Limb (tissue), 2 donors: Measurements from ENCODE around the gene KLHL17.

Experiments
- DNase-seq, 2 donors: peaks; one replicate each; pipeline ENCODE4 v3.0.0-alpha.2; 2016; ENCODE audit errors: extremely low spot score in 2 of 2

Gene KLHL17

DNA sequence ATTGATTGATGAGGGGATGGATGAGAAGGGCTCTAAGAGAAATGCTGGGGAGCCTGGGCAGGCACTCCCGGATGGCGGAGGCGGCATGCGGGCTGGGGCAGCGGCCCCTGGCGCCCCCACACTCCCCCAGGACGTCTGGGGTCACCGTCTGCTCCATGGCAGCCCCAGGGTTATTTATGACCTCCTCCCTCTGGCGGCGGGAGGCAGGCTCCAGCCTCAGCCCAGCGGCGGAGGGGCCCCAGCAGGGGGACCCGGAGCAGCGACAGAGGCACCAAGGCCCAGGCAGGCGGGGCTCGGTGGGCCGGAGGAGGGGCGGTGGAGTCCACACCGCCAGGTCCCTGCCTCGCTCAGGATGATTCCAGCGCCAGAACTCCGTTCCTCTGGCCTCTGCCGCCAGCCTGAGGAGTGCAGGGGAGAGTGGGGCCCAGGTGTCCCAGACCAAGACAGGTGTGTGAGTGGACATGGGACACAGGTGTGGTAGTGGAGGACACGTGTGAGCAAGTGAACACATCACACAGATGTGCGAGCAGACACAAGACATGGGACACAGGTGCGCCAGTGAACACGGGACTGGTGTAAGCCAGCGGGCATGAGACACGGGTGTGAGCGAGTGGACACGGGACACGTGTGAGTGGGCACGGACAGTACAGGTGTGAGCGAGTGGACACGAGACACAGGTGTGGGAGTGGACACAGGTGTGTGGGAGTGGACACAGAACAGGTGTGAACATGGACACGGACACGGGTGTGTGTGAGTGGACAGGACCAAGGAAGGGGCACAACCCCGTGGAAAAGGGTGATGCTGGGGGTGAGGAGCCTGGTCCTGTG lies 39.2 kb upstream of the KLHL17 start:
- DNase-seq = peak; percentile 76 to 88

GRCh38 chr1:923131-923990 lies 37.0 kb upstream of the KLHL17 start, which contains the start of gene SAMD11:
TSS of gene SAMD11 (plus strand) at chr1:923923. CDS start at chr1:924432, 509 bp downstream.
- peak in 1 of 2 donors; percentile 93 for DNase-seq

DNA sequence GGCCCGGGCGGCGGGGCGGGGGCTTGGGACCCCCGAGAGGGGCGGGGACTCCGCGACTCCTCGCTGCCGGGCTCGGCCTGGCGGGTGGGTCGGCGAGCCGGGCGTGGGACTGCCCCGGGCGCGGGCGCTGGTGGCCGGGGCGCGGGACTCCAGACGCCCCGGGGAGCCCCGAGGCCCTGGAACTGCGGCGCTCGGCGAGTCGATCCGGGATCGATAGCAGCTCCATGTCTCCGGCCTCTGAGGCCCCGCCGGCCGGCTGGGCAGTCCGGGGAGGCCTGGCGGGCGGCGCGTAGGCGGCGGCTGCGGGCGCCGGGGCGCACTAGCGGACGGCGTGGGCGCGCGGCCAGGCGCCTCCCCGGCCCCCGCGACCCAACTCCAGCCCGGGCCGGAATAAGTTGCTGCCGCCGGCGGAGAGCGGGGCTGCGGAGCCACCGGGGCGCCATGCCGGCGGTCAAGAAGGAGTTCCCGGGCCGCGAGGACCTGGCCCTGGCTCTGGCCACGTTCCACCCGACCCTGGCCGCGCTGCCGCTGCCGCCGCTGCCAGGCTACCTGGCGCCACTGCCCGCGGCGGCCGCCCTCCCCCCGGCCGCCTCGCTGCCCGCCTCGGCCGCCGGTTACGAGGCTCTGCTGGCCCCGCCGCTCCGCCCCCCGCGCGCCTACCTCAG lies 36.3 kb upstream of the KLHL17 start:
- no peak for DNase-seq

DNA sequence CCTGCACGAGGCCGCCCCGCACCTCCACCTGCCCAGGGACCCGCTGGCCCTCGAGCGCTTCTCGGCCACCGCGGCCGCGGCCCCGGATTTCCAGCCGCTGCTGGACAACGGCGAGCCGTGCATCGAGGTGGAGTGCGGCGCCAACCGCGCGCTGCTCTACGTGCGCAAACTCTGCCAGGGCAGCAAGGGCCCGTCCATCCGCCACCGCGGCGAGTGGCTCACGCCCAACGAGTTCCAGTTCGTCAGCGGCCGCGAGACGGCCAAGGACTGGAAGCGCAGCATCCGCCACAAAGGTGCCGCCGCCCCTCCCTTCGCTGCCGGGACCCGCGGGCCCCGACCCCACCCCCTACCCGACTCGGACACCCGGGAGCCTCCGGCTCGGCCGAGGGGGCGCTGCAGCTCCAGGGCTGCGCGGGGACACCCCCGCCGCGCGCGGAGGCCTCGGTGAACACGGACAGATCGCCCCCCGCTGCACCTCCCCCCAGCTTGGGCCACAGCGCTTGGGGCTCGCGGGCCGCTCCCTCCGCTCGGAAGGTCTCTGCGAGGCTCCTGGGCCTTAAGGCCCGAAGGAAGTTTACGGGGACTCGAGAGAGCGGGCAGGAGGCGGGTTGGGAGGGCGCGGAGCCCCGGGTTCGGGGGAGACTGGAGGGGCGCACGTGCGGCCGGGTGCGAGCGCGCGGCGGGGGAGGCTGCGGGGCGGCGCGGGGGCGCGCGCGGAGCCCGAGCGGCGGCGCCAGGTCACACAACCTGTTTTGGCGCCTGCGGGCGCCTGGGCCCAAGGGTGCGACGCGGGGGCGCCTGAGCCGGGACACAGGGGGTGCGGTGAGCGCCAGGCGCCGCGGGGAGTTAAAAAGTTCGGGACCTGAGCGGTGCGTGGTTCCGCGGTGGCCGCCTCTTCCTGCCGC lies 35.5 kb upstream of the KLHL17 start:
- DNase-seq = no peak

GRCh38 chr1:925561-926421 lies 34.6 kb upstream of the KLHL17 start:
- DNase-seq = no peak

GRCh38 chr1:927234-927633 lies 33.1 kb upstream of the KLHL17 start:
- DNase-seq = no peak

DNA sequence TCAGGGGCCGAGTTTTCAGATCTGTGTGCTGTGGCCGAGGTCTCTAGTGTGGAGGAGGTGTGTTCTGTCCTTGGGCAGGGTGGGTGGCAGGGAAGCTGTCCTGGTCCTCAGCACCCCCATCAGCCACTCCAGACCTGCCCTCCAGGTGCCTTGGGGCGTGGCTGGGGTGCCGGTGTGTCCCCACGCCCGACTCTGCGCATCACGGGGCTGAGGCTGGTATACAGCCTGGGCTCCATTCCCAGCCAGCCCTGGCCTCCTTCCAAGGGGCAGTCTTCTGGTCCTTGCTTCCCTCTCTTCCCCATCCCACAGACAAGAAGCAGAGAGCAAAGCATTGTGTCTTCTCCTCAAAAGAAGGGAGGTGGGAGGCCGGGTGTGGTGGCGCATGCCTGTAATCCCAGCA lies 32.6 kb upstream of the KLHL17 start:
- DNase-seq = no peak

GRCh38 chr1:928825-929661 lies 31.3 kb upstream of the KLHL17 start:
- DNase-seq = no peak

DNA sequence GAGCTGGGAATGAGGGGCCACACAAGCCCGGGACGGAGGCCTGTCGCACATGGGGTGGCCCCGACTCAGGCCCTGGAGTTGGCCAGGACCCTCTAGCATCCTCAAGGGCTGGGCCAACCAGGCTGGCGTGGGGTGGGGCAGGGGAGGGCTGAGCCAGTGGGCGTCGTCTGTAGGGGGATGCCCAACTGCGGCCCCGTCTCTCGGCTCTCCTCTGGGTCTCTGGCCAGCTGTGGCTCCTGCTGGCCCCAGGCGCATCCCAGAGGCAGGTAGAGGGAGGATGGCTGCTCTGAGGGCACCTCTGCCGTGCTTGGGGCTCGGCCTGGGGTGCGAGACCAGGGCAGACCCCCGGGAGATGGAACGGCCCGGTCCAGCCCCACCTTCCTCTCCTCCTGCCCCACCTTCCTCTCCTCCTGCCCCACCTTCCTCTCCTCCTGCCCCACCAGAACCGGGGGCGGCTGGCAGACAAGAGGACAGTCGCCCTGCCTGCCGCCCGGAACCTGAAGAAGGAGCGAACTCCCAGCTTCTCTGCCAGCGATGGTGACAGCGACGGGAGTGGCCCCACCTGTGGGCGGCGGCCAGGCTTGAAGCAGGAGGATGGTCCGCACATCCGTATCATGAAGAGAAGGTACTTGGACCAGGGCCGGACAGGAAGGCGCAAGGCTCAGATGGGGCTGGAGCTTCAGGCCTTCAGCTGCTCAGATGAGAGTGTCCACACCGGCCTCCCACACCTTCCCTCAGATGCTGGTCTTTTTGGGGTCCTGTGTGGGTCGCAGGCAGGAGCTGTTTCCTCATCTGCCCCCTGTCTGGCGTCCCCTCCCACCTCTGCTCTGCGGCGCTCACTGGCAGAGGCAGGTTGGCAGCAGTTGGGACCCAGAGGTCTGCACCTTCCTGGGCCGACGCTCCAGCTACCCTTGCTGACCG lies 30.4 kb upstream of the KLHL17 start:
- DNase-seq = no peak

GRCh38 chr1:930633-931138 lies 29.7 kb upstream of the KLHL17 start:
- no peak for DNase-seq

DNA sequence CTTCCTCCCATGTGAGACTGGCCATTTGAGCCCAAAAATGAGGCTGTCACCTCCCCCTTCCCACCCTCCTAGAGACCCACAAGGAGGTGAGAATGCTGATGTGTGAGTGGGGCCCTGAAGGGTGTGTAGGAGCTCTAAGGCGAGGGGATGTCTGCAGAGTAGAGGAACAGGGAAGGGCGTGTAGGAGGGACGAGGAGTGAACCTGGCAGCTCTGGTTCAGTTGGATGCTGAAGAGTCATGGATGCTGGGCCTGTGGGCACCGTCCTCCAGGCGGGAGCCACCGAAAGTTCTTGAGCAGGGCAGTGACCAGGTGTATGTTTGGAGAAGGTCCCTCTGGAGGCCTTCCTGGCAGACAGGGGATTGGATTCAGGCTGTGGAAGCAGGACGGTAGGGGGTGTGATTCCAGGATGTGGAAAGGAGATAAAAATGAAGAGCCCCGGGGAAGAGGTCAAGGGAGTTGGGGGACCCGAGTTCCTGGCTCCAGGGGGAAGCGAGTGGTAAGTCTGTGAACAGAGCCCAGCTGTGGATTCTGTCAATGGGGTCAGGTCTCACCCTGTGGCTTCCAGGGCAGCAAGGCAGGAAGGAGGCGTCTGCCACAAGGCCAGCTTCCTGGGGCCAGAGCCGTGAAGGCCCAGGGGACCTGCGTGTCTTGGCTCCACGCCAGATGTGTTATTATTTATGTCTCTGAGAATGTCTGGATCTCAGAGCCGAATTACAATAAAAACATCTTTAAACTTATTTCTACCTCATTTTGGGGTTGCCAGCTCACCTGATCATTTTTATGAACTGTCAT lies 28.8 kb upstream of the KLHL17 start:
- no peak for DNase-seq

DNA sequence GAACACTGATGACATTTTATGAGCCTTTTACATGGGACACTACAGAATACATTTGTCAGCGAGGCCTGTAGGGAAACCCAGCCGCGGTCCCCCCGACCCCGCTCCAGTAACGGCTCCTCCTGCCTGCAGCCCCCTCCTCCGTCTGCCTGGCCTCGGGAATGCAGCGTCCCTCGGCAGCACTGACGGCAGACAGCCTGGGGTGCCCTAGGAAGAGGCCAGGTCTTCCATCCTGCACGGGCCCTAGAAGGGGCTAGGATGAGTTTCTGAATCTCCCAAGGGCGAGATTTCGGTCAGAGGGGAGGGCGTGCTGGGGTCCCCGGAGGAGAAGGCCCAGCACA lies 28.2 kb upstream of the KLHL17 start:
- no peak for DNase-seq

DNA sequence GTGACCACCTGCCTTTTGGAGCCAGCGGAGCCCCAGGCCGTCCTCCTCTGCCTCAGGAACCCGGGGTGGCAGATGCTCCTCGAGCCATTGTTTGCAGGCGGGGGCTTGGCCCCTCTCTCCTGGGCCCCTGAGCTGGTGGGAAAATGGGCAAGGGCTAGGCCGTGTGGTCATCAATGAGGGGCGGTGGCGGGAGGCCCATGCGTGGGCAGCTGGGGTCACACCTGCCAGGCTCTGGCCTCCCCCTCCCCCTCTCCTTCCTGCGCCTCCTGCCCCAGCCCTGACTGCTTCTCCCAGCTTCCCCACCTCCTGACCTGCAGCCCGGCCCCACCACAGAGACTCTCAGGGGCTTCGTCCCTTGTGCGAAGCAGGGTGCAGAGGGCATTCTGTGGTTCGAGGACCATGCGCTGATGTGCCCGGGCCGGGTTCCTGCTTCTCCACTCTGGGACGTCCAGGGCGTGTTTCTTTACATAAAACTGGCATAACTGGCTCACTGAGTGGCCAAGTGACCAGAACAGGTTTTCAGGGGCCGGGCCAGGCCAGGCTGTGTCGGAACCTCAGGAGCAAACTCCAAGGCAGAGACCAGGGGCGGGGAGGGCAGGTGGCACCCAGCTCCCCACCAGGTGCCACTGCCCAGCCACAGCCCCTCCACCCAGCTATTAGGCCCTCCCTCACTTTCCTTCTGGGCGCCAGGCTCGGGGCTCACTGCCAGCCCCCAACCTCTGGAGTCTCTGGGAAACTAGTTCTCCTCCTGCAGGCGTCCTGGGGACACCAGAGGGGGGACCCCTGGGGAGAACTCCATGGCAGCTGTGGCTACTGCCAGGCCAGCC lies 27.4 kb upstream of the KLHL17 start:
- no peak for DNase-seq

GRCh38 chr1:933603-933940 lies 26.8 kb upstream of the KLHL17 start:
- no peak for DNase-seq

- DNase-seq = no peak
Observed at GRCh38 chr1:934991-935750, 25.2 kb upstream of the KLHL17 start.
